Activated T-helper 1 cell treated with anti-CD3 and anti-CD28 coated beads, Interleukin-12 subunit alpha, Interleukin-12 subunit beta, Interleukin-2, Interleukin-4 antibody, amounts not matched to agents 30 ng/mL and 10 ng/mL and 1 ng/mL, durations not matched to agents 14 hours and 24 hours and 36 hours (primary cell): Measurements from ENCODE around the gene B3GALT6. TPM values are rescaled to one million over a fixed set of nuclear protein-coding genes. Genes with fewer than 3 reads are reported as not detected.
"Not testable (repeated sequence)": the region's sequence is repeated elsewhere in the genome, so short reads cannot be mapped to it uniquely, and the experiment has no call there.

Experiments used
- DNase-seq: peaks from one replicate; pipeline ENCODE4 v3.0.0; 2021; ENCODE audit warnings: low spot score
- H3K27ac Mint-ChIP-seq: one replicate; pipeline ENCODE4 v1.8.0; 2021; ENCODE audit warnings: mild to moderate bottlenecking, mixed read lengths
- H3K27me3 Mint-ChIP-seq: one replicate; pipeline ENCODE4 v1.8.0; 2022; ENCODE audit warnings: mild to moderate bottlenecking, moderate library complexity, mixed read lengths; ENCODE audit not compliant: insufficient read depth
- H3K36me3 Mint-ChIP-seq: one replicate; pipeline ENCODE4 v1.8.0; 2021; ENCODE audit warnings: low read depth, mixed read lengths
- H3K4me1 Mint-ChIP-seq: one replicate; pipeline ENCODE4 v1.8.0; 2021; ENCODE audit warnings: low read depth, mixed read lengths
- H3K4me3 Mint-ChIP-seq: one replicate; pipeline ENCODE4 v1.8.0; 2021; ENCODE audit warnings: mild to moderate bottlenecking, moderate library complexity, mixed read lengths
- H3K9me3 Mint-ChIP-seq: one replicate; pipeline ENCODE4 v1.8.0; 2021; ENCODE audit warnings: mixed read lengths
- intact Hi-C: fragments of 100-400 bp; cut with micrococcal nuclease; formaldehyde crosslinking; loops from one replicate; pipeline ENCODE4 v1.15.1; 2024
- total RNA-seq: library from RNA; stranded (reverse); gene quantifications from 2 replicates; pipeline ENCODE4 v1.2.3, GENCODE V29; 2022

Gene B3GALT6
- 45.9 and 46.3 TPM in 2 replicates for total RNA-seq

GRCh38 chr1:1232208-1232795 is at the start of gene B3GALT6:
Gene B3GALT6 (plus strand): TSS chr1:1232237. CDS start chr1:1232279, 42 bp downstream.
- H3K9me3 Mint-ChIP-seq, result no peaks in the 10 kb centered on the region
- DNase-seq, result no peak
- no peaks in the 10 kb centered on the region for H3K27me3 Mint-ChIP-seq
- H3K36me3 Mint-ChIP-seq, result peaks cover 23% of the 10 kb centered on the region
- H3K27ac Mint-ChIP-seq, result peak within 1 kb of the TSS; percentile 90
- intact Hi-C loops, result loop anchor here (1.0 to 5.0 kb wide), 4 partner anchors 40 to 200 kb away; partner anchors contain the start of genes C1orf159 and UBE2J2
- H3K4me3 Mint-ChIP-seq, result peak within 1 kb of the TSS; percentile 94
- H3K4me1 Mint-ChIP-seq, result peaks cover 27% of the 10 kb centered on the region

DNA sequence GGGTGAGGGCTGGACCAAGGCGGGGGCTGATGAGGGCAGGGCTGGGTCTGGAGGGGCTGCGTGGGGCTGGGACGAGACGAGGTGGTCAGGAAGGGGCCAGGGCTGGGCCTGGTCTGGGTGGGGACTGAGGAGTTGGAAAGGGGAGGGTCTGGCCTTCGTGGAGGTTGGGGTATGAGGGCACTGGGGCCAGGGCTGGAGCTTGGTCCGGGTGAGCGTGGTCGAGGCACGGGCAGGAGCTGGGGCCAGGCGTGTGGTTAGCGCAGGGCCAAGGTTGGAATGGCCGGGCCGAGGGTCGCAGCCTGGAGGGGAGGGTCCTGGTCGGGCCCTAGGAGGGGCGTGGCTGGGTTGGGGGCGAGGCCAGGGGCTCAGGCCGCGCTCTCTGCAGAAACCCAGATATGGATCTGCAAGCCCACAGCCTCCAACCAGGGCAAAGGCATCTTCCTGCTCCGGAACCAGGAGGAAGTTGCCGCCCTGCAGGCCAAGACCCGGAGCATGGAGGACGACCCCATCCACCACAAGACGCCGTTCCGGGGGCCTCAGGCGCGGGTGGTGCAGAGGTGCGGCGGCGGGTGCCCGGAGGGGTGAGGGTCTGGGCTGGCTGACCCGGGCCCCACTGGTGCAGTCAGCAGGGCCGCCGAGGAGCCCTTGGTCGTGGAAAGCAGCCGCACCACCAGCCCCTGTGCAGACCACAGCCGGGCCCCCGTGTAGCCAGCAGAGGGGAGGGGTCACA is 49.4 kb upstream of the B3GALT6 start:
- Mint-ChIP-seq H3K4me1 (no peaks in the 10 kb centered on the region), H3K9me3 (no peaks in the 10 kb centered on the region), H3K36me3 (no peaks in the 10 kb centered on the region), H3K27ac (no peak overlapping the region), H3K27me3 (peaks cover 10% of the 10 kb centered on the region), H3K4me3 (no peak overlapping the region)
- intact Hi-C loops, result no loop called here
- DNase-seq, result no peak

- Mint-ChIP-seq H3K9me3 (no peaks in the 10 kb centered on the region), H3K27me3 (peaks cover 12% of the 10 kb centered on the region), H3K4me3 (no peak overlapping the region), H3K4me1 (no peaks in the 10 kb centered on the region), H3K27ac (no peak overlapping the region), H3K36me3 (no peaks in the 10 kb centered on the region)
- no peak for DNase-seq
- intact Hi-C loops, result no loop called here
These were observed 48.8 kb upstream of the B3GALT6 start for GRCh38 chr1:1183221-1183747.

DNA sequence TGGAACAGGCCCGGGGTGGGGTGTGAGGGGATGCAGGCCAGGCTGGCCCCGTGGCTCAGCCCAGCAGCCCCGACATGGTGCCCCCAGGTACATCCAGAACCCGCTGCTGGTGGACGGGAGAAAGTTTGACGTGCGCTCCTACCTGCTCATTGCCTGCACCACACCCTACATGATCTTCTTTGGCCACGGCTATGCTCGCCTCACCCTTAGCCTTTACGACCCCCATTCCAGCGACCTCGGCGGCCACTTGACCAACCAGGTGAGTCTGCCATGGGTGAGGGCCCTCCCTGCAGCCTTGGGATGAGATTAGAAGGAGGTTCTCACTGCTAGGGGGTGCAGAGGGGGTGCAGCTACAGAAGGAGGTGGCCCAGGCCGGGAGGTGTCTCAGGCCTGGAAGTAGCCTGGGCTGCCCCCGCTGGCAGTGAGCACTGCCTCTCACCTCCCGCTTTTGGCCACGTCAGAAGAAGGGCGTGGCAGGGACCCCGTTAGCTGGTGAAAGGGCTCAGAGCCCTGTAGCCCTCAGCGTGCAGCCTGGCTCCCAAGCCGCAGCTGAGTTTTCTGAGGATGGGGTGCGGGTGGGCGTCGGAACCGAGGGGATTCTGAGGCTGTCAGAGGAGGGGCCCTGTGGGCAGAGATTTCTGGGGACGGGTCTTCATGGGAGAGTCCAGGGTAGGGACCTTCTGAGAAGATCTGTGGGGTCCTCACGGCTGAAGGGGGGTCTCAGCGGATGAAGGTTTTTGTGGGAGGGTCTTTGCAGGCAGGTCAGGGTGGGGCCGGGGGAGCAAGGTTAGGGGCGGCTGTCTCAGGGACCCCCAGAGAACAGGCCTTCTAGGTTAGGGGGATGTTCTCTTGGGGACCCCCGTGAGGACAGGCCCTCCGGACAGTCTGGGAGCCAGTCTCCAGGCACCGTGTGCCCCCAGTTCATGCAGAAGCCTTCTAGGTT is 47.9 kb upstream of the B3GALT6 start:
- Mint-ChIP-seq H3K9me3 (no peaks in the 10 kb centered on the region), H3K4me1 (no peaks in the 10 kb centered on the region), H3K36me3 (no peaks in the 10 kb centered on the region), H3K27ac (no peak overlapping the region), H3K4me3 (no peak overlapping the region), H3K27me3 (peaks cover 18% of the 10 kb centered on the region)
- no peak for DNase-seq
- intact Hi-C loops, result no loop called here

DNA sequence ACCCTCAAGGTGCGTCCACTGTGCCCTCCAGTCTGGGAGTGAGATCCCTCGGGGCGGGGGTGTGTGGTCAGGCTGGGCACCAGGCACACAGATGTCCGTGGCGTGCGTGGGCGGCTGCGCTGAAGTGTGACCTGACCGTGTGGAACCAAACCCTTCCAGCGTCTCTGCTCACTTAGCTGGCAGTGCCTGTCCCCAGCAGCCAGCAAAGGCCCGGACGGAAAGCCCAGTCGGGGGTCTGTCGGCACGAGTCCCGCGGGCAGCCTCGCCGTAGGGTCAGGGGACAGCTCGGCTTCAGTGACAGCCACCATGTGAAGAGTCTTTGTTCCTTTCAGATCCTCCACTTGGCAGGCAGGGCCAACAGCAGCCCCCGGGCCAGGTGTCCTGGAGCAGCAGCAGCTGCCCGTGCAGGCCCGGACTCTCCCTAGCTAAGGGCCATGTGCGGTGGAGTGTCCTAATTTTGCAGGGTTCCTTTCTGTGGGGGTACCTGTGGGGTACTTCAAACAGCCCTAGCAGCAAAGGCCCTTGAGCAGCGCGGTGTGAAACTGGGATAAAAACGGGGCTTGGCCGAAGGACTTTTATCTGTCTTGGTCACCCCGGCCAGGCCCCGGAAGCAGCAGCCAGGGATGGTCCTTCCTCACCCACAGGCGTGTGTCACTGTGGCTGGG is 46.8 kb upstream of the B3GALT6 start:
- Mint-ChIP-seq H3K4me1 (no peaks in the 10 kb centered on the region), H3K27ac (no peak overlapping the region), H3K9me3 (no peaks in the 10 kb centered on the region), H3K36me3 (no peaks in the 10 kb centered on the region), H3K27me3 (peaks cover 20% of the 10 kb centered on the region), H3K4me3 (no peak overlapping the region)
- intact Hi-C loops, result no loop called here
- no peak for DNase-seq

DNA sequence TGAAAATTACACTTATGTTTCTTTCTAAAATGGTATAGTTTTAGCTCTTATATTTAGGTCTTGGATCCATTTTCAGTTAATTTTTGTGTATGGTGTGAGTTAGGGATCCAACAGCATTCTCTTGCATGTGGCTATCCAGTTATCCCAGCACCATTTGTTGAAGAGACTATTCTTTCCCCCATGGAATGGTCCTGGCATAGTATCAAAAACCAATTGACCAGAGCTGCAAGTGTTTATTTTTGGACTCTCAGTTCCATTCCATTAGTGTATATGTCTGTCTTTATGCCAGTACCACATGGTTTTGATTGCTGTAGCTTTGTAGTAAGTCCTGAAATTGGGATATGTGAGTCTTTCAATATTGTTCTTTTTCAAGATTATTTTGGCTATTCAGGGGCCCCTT is 44.1 kb upstream of the B3GALT6 start:
- H3K9me3 Mint-ChIP-seq, result peaks cover 11% of the 10 kb centered on the region
- no peak overlapping the region for H3K27ac Mint-ChIP-seq
- intact Hi-C loops, result no loop called here
- no peaks in the 10 kb centered on the region for H3K4me1 Mint-ChIP-seq
- no peak overlapping the region for H3K4me3 Mint-ChIP-seq
- DNase-seq, result no peak
- peaks cover 6% of the 10 kb centered on the region for H3K36me3 Mint-ChIP-seq
- peaks cover 18% of the 10 kb centered on the region for H3K27me3 Mint-ChIP-seq

DNA sequence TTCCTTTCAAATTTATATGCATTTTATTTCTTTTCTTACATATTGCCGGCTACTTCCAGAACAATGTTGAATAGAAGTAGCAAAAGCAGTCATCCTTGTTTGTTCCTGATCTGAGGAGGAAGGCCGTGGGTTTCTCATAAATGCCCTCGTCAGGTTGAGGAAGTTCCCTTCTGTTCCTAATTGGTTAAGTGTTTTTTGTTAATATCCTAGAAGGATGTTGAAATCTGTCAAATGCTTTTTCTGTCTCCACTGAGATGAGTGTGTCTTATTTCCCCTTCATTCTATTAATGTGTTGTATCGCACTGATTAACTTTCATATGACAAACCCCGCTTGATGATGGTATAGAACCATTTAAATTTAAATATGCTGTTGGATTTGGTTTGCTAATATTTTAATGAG is 42.9 kb upstream of the B3GALT6 start:
- Mint-ChIP-seq H3K4me3 (no peak overlapping the region), H3K4me1 (no peaks in the 10 kb centered on the region), H3K27me3 (peaks cover 16% of the 10 kb centered on the region), H3K27ac (no peak overlapping the region), H3K36me3 (peaks cover 6% of the 10 kb centered on the region), H3K9me3 (peaks cover 15% of the 10 kb centered on the region)
- intact Hi-C loops, result no loop called here
- DNase-seq, result no peak

GRCh38 chr1:1191734-1192133 is 40.3 kb upstream of the B3GALT6 start:
- H3K4me3 Mint-ChIP-seq, result no peak overlapping the region
- H3K27ac Mint-ChIP-seq, result no peak overlapping the region
- H3K27me3 Mint-ChIP-seq, result peaks cover 12% of the 10 kb centered on the region
- peaks cover 27% of the 10 kb centered on the region for H3K36me3 Mint-ChIP-seq
- DNase-seq, result no peak
- peaks cover 29% of the 10 kb centered on the region for H3K9me3 Mint-ChIP-seq
- no peaks in the 10 kb centered on the region for H3K4me1 Mint-ChIP-seq
- intact Hi-C loops, result no loop called here

- peaks cover 3% of the 10 kb centered on the region for H3K27me3 Mint-ChIP-seq
- no peak overlapping the region for H3K4me3 Mint-ChIP-seq
- H3K36me3 Mint-ChIP-seq, result peaks cover 27% of the 10 kb centered on the region
- no peak overlapping the region for H3K27ac Mint-ChIP-seq
- no peak for DNase-seq
- peaks cover 4% of the 10 kb centered on the region for H3K4me1 Mint-ChIP-seq
- H3K9me3 Mint-ChIP-seq, result peaks cover 29% of the 10 kb centered on the region
- intact Hi-C loops, result no loop called here
These were observed 37.3 kb upstream of the B3GALT6 start for GRCh38 chr1:1194723-1195122.

GRCh38 chr1:1195726-1196125 is 36.3 kb upstream of the B3GALT6 start:
- H3K27ac Mint-ChIP-seq, DNase-seq, H3K4me1 Mint-ChIP-seq, intact Hi-C loops, H3K27me3 Mint-ChIP-seq, H3K4me3 Mint-ChIP-seq: not testable (repeated sequence)
- Mint-ChIP-seq H3K36me3 (peaks cover 30% of the 10 kb centered on the region), H3K9me3 (peaks cover 29% of the 10 kb centered on the region)

GRCh38 chr1:1196431-1197187 is 35.4 kb upstream of the B3GALT6 start:
- H3K27me3 Mint-ChIP-seq, result no peaks in the 10 kb centered on the region
- H3K36me3 Mint-ChIP-seq, result peaks cover 30% of the 10 kb centered on the region
- H3K9me3 Mint-ChIP-seq, result peaks cover 26% of the 10 kb centered on the region
- no peak overlapping the region for H3K27ac Mint-ChIP-seq
- intact Hi-C loops, result no loop called here
- H3K4me1 Mint-ChIP-seq, result peaks cover 6% of the 10 kb centered on the region
- H3K4me3 Mint-ChIP-seq, result no peak overlapping the region
- no peak for DNase-seq

DNA sequence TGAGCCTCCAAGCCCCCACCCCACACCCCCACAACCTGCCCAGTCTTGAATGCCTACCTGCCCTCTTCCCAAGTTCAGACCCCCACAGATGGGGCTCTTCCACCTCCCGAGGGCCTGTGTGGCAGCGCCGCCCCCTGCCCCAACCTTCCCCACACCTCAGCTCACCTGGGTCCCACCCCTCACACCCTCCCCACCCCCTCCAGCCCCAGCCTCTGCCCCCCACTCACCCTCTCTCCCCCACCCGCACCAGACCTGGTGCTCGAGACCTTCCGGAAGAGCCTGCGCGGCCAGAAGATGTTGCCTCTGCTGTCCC is 34.9 kb upstream of the B3GALT6 start:
- Mint-ChIP-seq H3K27ac (no peak overlapping the region), H3K9me3 (peaks cover 20% of the 10 kb centered on the region), H3K4me3 (no peak overlapping the region), H3K36me3 (peaks cover 26% of the 10 kb centered on the region), H3K27me3 (no peaks in the 10 kb centered on the region), H3K4me1 (peaks cover 6% of the 10 kb centered on the region)
- intact Hi-C loops, result no loop called here
- DNase-seq, result no peak
